Activated T-helper 1 cell treated with Interleukin-2 at 50 U/mL for 16 hours (primary cell): ENCODE measurements around the gene TRAK1.

Source experiments
- DNase-seq: peaks from one replicate; pipeline ENCODE4 v3.0.0-alpha.2; 2020; ENCODE audit warnings: low read depth

The TRAK1 gene

GRCh38 chr3:42177801-42178150 lies 86.6 kb downstream of the TRAK1 start:
- DNase-seq, result no peak

DNA sequence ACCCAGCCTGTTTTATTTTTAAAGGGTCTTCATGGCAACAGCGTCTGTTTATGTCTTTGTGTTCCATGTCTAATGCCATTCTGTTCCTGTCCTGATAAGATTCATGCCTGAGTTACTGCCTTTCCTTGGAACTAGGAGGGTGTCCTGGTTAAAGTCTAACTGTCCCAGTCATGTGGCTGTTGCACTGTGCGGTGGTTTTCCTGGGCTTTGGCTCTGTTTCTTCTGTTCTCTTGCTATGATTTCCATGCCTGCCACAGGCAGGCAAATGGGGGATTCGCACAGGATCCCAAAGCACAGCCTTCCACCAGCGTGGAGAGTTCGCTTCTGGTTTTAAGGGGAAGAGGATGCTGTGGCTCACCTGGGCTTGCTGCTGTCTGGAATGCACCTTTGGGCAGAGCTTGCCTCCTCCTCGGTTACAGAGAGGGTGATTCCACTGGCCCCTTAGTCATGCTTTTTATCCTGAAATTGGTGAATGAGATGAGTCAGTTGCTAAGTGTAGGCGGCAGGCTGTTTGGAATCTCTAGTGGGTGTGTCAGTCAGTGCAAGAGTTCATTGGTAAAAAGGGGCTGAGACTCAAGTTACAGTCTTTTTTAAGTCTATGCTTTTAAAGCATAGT lies 88.1 kb downstream of the TRAK1 start:
- no peak for DNase-seq

GRCh38 chr3:42180901-42181300 lies 89.7 kb downstream of the TRAK1 start:
- no peak for DNase-seq

GRCh38 chr3:42182555-42182954 lies 91.4 kb downstream of the TRAK1 start:
- DNase-seq, result no peak

DNA sequence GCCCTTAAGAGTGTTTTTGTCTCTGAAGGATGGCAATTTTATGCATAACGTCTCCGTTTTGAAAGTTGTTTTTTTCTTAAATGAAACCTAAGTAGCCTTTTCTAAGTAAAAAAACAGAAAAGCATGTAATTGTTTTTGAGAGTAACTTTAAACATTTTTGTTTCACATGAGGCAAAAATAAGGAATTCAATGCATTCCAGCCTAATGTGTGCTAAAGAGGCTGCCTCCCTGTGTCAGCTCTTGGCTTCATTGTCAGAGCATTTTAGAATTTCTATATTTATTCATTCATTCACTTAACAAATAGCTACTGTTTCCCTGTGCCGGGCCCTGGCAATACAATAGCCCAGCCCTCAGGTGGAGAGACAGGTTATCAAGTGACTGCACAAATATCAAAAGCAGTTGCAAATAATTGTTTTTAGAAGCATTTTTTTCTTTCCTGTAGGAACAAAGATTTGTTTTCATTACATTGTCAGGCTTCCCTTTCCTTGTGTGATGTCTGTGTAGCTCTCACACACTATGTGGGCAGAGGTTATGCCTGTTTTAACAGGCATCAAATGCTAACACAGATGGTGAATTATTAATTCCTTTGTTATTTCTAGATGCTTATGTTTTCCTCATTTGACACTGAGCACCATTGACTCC lies 93.0 kb downstream of the TRAK1 start:
- no peak for DNase-seq

GRCh38 chr3:42184651-42185443 lies 93.7 kb downstream of the TRAK1 start:
- no peak for DNase-seq

GRCh38 chr3:42187936-42188335 lies 96.8 kb downstream of the TRAK1 start:
- DNase-seq, result no peak

GRCh38 chr3:42188376-42188775 lies 97.2 kb downstream of the TRAK1 start:
- DNase-seq, result no peak

GRCh38 chr3:42189001-42189460 lies 97.9 kb downstream of the TRAK1 start:
- DNase-seq, result no peak

GRCh38 chr3:42189736-42190135 lies 98.6 kb downstream of the TRAK1 start:
- DNase-seq, result no peak

GRCh38 chr3:42190701-42191442 lies 99.7 kb downstream of the TRAK1 start:
- peak; percentile 37 for DNase-seq

- DNase-seq, result no peak
Observed at GRCh38 chr3:42191443-42191747, 100.2 kb downstream of the TRAK1 start.

DNA sequence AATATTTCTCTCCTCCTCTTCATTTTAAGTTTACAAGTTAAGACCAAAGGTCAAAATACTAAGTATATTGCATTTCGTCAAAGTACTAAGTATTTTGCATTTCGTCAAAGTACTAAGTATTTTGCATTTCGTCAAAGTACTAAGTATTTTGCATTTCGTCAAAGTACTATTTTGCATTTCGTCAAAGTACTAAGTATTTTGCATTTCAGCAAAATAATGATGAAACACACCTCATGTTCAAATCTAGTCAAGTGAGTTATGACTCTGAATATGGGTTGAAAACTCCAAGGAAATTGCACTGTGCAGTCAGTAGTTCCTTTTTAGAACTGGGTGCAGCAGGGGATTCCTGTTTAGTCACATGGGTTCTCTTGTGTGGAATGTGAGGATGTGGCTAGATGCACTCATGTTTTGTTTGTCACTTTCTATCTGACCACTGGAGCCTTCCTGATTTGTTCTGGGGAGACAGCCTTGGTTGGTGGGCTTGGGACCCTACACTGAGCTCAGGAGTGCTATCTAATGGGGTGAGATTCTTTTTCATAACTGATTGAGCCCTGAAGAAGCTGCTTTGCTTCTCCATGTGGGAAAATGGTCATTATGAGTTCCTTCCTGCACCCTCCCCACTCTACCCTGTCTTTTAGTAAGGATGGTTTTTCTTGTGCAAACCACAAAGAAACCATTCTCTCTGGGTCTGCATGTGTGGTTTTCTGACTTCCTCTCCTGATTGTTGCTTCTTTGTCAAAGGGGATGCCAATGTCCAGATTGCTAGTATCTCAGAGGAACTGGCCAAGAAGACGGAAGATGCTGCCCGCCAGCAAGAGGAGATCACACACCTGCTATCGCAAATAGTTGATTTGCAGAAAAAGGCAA lies 101.4 kb downstream of the TRAK1 start:
- no peak for DNase-seq

DNA sequence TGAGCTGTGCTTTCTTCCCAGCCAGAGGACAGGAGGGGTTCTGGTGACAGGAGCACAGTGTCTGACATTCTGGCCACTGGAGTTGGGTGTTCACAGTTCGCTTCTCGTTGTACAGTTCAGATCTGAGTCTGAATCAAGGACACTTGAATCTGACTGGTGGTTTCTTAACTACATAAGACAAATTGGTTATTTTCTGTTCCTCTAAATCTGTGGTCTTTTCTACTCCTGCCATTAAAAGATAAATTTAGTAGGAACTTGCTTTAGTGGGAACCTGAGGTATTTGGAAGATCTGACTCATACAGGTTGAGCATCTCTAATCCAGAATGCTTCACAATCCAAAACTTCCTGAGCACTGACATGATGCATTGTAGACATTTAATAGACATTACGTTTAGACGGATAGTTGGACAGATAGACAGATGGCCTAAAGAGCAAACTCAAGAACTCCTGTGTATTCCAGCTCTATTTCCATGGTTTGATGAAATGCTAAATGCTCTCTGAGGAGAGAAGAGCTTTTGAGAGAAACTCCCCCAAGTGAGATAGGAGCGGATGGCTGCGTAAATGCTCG lies 103.9 kb downstream of the TRAK1 start:
- no peak for DNase-seq

DNA sequence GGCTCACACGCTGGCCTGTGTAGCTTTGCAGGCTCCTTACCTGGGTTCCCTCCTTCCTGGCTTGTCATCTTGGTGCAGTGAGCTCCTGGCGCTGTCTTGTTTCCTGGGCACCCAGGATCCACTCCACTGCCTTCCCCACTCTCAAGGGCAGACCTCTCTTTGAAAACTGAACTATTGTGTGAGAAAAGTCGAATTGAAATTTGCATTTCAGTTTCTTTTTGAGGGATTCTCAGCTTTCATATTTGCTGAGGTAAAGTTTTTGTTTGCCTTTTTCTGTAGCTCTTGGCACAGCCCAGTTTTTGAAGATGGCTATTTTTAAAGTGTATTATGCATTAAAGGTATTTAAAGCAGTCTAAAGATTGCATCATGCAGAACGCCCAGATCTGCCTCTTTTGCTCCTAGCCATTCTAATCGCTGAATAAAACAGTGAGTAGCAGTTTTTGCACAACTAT lies 104.7 kb downstream of the TRAK1 start:
- no peak for DNase-seq

- no peak for DNase-seq
Observed at GRCh38 chr3:42198709-42199108, 107.6 kb downstream of the TRAK1 start.

- no peak for DNase-seq
Observed at GRCh38 chr3:42202217-42202865, 111.2 kb downstream of the TRAK1 start.

DNA sequence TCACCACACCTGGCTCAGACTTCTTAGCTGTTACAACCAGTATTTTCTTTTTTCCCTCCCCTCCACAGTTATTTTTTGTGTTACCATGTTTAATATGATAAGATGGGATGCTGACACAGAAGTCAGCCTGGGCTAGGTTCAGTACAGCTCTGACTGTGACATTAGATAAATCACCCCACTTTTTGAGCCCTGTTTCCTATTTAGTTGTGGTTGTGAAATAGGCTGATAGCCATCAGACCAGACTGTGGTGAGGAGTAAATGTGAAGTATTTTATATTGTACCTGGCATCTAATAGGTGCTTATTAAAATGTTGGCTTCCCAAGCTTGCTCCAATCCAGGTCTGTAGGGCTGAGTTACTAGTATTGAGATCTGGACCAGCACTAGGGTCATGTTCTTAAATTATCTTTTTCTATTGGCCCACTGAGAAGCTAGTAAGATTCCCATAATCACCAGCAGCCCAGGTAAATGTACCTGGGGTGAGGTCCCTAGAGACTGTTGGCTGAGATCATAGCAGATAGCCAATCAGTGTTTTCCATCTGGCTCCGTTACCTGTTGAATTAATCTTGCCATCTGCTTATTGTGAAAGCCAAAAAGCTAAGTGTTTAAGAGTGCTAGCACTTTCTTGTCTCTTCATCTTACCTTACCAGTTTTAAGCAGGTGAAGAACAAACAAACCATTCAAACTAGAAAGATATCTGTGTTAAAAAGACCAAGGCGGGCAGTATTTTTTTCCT lies 113.9 kb downstream of the TRAK1 start:
- DNase-seq, result no peak

DNA sequence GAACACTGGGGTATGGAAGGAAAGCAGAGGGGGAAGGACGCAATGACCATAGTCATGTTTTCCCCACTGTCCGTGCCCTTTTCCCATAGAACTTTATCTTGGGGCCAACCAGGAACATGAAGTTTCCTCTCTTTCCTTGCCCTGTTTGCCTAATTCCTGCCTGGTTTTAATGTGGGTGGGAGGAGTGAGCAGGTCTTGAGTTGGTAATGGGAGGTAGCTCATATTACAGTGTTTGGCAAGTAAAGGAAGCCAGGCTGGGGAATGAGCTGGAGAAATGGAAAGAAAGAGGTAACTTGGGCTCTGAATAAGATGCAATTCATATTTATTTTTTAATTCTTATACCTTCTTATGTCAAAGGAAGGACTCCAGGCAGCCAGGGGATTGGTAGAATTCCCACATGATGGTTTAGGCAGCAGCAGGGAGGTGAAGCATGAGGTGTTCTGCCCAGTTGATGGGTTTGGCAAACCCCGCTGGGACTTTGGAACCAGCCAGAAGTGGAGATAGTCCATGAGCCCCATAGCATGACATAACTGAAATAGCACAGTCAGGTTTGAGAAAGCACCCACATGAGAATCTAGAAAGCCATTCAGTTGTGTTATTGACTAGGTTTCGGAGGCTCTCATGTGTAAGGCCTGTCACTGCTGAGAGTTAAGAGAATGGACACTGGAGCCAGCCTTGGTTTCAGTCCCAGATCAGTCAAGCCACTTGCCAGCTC lies 114.8 kb downstream of the TRAK1 start:
- DNase-seq, result no peak
